ENCODE results near the gene MATN1.

The MATN1 gene

DNA sequence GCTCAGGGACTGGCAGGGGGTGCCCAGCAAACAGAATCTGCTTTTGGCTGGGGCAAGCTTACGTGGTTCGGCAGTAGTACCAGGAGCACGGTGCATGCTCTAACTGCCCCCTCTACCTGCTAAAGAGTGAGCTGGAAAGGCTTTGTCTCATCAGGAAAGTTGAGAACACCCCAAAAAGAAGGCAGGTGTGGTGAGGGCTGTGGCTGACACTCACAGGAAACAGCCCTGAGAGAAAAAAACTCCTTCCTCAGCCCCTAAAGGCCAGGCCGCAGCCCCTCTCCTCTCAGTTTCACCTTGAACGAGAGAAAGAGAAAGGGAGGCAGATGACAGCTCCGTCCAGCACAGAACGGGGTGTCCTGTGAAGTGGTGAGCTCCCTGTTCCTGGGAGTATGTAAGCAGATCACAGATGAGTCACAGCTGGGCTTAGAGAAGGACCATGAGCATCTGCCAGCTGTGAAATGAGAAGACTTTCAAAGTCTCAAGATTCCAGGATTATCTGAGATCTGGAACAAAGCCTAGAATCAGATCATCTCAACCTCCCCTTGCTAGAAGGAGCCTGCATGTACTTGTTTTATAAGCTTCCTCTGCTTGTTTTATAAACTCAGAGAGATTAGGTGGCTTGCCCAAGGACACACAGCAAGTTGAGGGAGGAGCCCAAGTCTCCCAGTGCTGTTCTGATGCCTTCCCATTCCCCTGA is 20.8 kb upstream of the MATN1 start:
- peak; percentile 67 for DNase-seq

DNA sequence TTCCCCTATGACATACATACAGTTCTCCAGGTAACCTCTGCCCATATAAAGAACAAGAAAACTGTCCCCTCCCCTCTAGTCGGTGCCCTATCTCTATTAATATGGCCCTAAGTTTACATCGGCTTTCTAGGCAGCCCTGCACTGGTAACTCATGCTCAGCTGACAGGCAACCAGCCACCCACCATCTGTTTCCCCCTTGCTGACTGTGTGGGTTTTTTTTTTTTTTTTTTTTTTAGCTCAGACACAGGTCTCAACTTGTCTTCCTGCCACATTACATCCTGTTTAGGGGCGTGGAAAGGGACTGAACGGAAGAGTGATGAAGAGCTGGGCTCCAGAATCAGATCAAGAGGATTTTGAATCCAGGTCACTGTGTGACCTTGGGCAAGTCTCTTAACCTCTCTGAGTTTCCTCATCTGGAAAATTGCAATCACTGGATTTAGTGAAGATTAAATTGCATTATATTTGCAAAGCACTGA is 20.2 kb upstream of the MATN1 start:
- peak; percentile 67 for DNase-seq

DNA sequence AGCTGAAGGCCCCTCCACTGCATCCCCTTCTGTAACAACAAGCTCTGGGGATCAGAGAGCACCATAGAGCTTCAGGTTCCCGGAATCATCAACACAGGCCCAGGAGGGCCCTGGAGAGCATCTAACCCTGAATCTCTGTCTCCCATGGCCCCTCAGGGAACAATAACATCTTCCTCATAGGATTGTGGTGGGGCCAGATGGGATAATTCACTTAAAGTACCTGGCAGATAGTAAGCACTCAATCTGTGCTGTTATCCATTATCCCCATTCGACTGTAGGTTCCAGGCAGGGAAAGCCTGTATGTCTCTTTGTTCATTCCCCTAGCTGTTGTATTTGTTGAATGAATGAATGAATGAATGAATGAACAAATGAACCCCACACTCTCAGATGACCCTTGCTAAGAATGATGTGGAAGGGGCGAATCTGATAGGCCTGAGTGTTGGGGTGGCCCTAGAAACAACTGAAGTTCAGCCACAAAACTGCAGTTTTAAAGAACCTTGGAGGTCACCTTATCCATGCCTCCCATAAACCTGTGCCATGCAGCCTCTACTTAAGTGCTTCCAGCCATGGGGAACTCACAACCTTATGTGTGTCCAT is 19.7 kb upstream of the MATN1 start:
- DNase-seq = no peak

DNA sequence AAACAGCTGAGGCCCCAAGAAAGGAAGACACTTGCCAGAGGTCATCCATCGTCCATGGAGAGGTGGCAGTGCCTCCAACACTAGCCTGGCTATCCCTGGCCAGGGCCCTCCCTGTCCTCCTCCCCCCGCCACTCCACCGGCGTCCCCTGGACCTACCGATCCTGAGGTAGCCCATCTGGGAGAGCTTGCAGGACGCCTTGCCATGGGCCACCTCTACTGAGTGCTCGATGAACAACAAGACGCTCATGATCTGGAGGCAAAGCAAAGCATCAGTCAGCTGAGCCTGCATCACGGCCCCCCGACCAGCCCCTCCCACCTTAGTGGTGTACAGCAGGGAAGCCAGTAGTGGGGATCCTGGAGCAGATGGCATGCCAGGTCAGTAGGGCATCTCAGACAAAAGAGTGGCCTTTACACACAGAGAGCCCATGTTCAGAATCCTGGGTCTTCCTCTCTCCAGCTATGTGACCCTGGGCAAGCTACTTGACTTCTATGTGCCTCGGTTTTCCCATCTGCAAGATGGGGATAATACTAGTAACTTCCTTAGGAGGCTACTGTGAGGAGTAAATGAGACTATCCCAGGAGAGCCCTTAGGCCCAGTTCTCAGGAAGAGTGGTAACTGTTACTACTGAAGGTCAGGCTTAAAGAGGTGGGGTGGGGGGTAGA is 19.0 kb upstream of the MATN1 start:
- DNase-seq = no peak

DNA sequence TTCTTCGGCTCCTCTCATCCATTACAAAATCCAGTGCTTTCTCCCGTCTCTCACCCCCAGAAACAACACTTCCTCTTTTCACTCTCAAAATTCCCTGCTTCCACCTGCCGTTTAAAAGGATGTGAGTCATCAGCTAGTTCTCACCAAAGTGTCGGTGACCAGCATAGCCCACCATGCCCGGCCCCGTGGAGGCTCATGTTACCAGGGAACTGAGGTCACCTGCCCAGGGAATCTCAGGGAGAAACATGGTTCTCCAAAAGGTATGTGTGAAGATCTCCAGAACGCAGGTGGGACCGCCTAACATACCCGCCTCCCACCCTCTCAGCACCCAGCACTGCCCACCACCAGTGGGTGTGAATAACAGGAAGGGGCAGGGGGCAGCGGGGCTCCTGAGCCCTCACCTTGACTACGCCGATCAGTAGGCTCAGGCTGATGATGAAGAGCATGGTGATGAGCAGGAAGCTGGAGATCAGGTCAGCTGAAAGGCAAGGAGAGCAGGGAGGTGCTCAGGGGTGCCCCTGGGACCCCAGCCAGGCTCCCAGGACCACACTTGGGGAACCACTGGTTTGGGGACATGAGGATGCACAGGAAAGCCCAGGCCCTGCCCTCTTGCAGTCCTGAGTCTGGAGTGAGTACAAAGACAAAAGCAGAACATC is 18.0 kb upstream of the MATN1 start:
- no peak for DNase-seq

DNA sequence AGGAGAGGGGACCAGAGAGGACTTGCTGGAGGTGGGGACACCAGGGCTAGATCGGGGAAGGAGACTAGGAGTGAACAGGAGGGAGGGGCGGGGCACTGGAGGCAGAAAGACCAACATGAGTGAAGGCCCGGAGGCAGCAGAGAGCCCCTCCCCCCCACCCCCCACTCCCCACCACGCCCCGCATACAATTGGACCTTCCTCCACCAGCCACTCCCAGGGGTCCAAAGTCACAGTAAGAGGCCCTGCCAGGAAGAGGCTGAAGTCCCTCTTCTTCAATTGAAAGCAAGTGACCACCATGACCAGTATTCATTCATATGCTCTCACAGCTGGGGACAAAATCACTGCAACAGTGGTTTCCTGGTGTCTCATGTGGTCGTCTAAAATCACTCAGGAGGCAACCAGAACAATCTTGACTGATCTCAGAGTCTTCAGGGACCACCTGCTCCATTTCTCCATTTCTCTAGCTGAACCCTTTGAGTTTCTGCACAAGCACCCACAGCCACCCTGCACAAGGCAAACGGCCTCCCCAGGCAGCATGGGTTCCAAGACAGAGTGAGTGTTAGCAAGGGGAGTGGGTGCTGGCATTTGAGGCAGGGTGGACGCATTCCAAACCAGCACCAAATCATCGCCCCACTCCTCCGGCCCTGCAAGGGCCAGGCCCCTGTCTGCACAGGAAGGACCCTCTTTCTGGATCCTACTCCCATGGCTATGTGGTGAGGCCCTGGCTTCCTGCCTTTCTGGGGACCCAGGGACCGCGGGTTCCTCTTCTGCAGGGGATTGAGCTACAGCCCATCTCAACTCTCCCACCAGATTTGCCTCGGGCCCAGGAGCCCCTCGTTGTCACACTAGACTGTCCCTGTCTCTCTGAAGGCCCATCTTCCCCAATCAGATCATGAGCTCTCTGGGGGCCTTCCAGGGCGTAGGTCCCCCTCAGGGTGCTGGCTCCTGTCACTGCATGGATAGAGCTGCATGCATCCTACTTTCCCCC is 17.2 kb upstream of the MATN1 start:
- no peak for DNase-seq

DNA sequence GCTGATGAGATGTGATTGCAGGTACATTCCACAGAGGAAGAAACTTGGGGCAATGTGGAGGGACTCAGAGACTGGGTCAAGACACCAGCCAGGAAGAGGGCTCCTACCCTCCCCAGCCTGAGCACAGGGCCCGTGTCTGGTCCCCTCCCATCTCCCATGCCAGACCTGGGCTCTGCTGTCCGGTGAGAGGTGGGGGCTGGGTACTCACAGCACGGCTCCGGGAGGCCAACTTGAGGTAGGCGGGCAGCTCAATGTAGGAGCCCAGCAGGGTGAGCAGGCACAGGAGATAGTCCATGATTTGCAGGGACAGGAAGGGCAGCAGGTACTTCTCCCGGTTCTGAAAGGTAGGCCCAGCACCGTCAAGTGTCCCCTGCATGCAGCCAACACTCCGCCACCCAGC is 16.2 kb upstream of the MATN1 start:
- no peak for DNase-seq

DNA sequence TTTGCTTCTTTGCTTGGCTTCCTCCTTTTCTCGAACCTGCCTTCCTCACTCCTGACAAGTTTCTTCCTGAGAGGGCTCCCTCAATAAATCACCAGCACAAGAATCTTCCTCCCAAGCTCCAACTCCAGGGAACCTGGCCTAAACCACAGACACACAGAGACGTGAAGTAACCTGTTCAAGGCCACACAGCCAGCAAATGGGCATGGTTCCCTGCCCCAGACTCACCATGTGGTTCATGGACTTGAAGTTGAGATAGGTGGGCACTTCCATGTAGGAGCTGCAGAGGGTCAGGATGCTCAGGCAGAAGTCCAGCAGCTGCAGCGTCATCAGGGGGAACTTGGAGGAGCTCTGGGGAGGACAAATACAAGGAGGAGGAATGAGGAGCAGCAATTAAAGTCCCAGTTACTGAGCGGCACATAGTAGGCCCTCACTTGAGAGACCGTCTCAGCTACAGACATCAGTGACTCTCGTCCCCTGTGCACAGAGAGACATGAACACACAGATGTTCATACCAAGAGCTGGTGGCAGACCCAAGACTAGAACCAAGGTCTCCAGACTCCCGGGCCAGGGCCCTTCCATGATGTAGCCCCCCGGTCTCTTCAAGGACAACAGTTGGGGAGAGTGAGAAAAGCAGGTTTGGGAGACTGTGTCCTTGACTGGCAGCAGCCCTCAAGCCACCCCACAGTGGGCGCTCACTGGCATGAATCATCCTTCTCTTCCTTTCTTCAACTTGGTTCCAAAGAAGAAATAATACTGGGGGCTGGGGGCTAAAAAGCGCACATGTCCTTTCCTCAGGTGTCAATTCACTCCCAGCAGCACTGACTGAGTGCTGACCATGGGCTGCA is 15.6 kb upstream of the MATN1 start:
- no peak for DNase-seq

DNA sequence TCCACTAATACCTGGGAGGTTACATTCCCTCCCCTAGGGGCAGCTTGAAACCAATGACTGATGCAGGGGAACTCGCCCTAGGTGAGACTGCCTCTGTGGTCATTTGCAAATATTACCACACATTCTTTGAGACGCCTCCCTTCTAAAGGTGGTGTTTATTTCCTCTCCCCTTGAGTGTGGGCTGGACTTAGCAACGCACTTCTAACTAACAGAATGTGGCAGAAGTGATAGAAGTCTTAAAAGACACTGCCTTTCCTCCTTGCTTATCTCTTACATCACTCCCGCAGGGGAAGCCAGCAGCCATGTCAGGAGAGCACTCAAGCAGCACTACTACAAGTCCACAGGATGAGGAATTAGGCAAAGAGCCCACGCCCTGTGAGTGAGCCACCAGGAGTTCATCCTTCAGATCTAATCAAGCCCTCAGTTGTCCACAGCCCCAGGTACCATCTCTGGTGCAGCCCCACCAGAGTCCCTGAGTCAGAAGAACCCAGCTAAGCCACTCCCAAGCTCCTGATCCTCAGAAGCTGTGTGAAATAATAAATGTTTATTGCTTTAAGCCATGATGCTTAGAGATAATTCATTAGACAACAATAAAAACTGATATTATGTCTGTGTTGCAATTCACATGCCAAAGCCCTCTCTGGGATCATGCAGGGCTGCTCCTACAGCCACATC is 14.8 kb upstream of the MATN1 start:
- no peak for DNase-seq

DNA sequence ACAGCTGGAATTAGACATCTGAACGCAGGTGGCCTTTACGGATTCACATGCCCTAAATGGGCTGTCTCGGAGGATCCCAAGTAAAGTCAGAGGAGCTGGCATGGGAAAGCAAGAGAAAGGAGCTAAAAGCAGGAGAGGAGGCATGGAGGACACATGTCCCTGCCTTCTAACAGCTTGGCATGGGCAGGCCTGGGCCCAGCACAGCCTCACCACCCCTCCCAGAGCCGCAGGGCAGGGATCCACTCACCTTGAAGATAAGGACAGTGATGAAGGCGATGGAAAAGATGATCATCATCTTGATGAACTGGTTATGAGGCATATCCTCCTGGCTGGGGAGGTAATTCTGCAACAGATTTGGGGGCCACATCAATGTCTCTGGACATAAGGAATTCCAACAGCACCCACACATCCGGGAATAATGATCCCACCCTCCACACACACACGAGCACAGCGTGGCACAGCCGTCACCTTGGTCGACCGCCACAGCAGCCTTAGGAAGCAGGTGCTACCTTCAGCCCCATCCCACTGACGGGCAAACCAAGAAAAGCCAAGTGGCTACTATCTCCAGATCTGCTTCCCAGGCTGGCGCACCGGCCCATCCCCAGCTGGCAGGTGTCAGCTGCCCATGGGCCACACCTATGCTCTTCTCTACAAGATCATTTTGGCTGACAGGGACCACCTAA is 14.1 kb upstream of the MATN1 start:
- DNase-seq = no peak

DNA sequence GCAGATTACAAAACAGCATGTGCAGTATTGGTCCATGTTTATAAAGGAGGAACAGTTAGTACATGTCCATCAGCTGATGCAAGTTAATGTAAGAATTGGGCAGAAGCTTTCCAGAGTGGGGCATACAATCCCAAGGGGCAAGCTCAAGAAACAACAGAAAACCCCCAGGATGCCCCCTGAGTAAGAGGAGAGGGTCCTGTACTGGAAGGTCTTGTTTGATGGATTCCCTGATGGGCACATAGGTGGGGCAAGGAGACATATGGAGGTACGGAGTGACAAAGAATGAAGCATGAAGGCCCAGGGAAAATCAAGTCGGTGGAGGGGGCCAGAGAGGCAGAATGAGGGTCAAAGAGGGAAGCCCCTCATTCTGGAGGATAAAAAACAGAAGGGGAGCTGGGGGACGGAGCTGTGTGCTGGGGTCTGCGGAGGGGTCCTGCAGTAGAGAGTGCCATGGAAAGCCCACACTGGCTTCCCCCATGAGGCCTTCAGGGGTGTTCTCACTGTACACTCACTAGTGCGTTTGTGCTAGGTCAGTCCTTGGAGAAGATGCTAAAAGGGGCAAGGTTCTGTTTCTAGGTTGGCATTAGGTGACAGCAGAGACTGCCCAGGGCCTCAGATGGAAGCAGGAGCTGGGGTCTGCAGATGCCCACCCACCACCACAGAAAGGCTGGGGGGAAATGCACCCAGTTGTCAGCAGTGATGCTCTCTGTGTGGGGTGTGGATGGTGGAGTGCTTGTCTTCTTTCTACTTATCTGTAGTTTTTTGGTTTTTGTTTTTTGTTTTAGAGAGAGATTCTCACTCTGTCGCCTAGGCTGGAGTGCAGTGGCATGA is 12.5 kb upstream of the MATN1 start:
- no peak for DNase-seq

DNA sequence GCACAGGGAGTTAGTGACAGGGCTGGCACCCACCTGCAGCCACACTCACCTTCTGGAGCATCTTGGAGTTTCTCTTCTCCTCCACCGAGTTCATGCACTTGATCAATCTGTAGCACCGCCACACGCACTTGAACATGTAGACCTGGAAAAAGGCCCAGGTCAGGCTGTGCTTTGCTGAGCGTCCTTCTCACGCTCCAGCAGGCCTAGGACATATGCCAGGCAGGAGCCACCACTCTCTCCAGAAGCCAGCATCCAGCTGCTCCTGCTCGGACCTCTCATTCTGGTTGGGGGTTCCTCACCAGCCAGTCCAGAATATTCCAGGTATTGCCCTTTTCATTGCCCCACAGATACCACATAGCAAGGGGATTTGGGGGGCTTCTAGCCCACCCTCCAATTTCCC is 11.7 kb upstream of the MATN1 start:
- DNase-seq = no peak

DNA sequence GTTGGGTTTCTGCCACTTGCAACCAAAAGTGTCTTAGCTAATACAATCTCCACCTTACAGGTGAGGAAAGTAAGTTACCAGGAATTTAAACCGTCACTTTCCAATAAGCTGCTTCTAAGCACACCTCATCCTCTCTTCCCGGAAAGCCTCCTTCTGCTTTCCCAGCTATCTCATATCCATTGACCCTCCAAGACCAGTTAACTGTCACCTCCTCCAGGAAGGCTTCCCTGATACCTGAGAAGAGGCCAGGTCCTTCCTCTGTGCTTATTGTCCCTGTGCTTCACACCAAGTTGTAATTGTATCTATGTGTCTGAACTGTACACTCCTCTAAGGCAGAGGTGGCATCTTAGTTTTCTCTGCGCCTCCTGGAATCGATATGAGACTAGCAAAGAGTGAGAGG is 11.2 kb upstream of the MATN1 start:
- no peak for DNase-seq

DNA sequence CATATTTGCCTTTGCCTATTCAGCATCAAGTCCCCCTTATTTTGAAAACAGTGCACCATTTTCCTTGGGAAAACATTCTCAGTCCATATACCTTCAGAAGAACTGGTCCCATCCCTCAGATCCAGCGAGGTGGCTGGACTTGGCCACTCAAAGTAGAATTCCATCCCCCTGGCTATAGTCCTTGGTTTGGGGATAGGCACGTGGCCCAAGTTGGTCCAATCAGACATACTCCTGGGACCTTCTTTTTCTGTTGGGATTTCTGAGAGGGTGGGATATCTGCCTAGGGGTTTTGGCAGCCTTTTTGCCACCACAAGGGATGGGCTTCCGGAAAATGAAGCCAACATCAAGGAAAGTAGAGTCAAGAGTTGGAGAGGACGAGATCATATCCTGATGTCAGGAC is 10.7 kb upstream of the MATN1 start:
- no peak for DNase-seq

DNA sequence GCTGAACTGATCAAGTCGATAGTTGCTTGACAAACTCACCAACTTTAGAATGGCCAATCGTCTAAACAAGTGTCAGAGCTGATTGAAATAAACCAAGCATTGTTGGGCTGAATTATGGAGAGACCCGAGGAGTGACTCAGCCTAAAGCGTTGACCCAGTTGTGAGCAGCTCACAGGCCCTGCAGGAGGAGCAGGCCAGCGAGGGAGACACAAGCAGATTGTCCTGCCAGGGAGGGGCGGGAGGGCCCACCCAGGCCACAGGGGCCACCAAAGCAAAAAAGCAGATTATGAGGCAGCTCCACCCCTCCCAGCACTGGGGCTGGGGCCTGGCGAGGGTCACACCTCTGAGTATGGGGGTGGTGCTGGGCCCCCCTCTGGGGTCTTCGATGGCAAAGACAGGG is 10.1 kb upstream of the MATN1 start:
- no peak for DNase-seq

DNA sequence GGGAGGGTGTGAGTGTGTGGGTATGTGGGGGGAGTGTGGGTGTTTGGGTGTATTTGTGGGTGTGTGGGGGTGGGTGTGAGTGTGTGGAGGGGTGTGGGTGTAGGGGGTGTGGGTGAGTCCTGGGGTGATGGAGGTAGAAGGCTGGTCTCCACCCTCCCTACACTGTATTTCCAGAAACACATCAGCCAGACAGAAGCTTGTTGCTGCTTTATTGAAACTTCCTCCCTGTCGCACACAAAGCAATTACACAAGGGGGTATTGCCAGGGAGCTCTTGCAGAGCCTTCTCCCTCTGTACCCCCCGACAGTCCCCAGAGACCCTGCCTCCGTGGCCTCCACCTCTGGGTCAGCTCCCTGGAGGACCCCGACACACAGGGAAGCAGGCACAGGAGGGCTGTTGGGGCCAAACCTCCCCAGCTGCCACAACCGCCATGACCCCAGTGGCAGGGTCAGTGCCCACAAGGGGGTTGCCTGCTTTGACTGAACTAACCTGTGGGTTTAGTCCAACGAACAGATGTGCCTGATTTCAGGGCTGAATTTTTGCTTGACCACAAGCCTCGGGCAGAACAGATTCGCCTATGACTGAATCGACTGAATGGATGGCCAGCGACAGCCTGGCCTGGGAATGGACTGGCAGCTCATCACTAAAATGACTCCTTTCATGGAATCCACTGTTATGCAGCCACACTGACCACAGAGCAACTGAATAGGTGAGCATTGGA is 9.1 kb upstream of the MATN1 start:
- DNase-seq = no peak

DNA sequence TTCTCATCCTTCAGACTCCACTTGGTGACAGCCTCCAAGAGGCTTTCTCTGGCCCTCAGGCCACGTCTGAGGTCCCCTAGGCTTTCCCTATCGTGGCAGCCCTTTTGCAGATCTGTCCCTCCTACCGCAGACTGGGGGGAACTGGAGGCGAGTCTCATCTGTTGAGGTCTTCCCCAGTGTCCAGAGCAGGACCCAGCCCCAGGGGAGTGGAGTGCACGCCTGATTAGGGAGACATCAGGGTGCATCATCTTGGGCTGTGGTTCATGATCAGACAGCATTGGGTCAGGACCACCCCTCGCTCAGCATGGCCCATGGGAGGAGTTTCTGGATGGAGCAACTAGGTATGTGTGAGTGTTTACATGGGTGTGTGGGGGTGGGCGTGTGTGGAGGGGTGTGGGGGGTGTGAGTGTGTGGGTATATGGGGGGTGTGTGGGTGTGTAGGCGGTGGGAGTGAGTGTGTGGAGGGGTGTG is 8.5 kb upstream of the MATN1 start:
- DNase-seq = peak; percentile 31

DNA sequence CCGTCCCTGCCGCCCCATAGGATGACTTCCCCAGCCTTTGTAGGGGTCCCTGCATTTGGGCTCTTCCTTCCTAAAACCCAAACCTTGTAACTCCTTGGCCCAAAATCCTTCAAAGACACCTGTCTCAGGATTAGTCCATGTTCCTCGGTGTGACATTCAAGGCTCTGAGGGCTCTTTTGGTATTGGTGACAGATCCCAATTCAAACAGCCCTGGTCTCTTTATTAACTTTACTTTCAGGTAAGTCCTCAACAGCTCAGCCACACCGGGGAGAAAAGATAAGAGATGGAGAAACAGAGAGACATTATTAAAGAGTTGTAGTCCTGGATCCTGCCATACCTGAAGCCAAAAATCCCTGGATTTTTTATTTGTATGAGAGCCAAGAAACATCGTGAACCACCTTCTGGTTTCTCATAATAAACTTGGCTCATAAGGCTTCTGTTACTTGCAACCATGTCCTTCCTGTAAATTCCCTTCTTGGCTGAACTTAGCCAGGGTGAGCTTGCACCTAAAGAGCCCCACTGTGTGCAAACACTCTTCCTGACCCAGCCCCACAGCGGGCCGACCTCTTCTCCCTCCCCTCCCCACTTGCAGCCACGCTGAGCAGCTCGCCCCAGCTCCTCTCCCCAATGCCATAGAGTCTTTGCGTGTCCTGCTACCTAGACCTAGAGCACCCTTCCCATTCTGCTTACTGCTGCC is 7.9 kb upstream of the MATN1 start:
- DNase-seq = no peak
